Ammon's horn (tissue), 1 donor: ENCODE data around the gene DSTN.

Experiments used
- DNase-seq: peaks from one replicate; pipeline ENCODE4 v3.0.0-alpha.2; 2016; ENCODE audit warnings: low spot score

The DSTN gene

GRCh38 chr20:17612287-17612991 lies 42.6 kb downstream of the DSTN start:
- DNase-seq = no peak

GRCh38 chr20:17612992-17613327 lies 43.1 kb downstream of the DSTN start:
- DNase-seq = no peak

- DNase-seq = no peak
Measured at GRCh38 chr20:17613328-17614175, 43.7 kb downstream of the DSTN start.

- no peak for DNase-seq
Measured at GRCh38 chr20:17614176-17614811, 44.4 kb downstream of the DSTN start.

- DNase-seq = no peak
Measured at GRCh38 chr20:17614812-17615644, 45.2 kb downstream of the DSTN start.

- DNase-seq = no peak
Measured at GRCh38 chr20:17615645-17616479, 46.0 kb downstream of the DSTN start.

GRCh38 chr20:17616480-17617211 lies 46.8 kb downstream of the DSTN start:
- DNase-seq = no peak

- peak; percentile 67 for DNase-seq
Measured at GRCh38 chr20:17617212-17617867, 47.5 kb downstream of the DSTN start.

GRCh38 chr20:17617868-17618672 lies 48.2 kb downstream of the DSTN start:
- no peak for DNase-seq

- no peak for DNase-seq
Measured at GRCh38 chr20:17618673-17619013, 48.8 kb downstream of the DSTN start.

GRCh38 chr20:17619351-17620093 lies 49.6 kb downstream of the DSTN start:
- no peak for DNase-seq

- DNase-seq = no peak
Measured at GRCh38 chr20:17620371-17621228, 50.7 kb downstream of the DSTN start.

- no peak for DNase-seq
Measured at GRCh38 chr20:17621229-17621968, 51.5 kb downstream of the DSTN start.

- DNase-seq = no peak
Measured at GRCh38 chr20:17622086-17622850, 52.4 kb downstream of the DSTN start.

- DNase-seq = no peak
Measured at GRCh38 chr20:17622851-17623508, 53.1 kb downstream of the DSTN start.
